Suprapubic skin (tissue), 4 donors: ENCODE measurements around the gene LPXN. TPM values are rescaled to one million over a fixed set of nuclear protein-coding genes. Genes with fewer than 3 reads are reported as not detected.

Source experiments
- DNase-seq, 2 donors: peaks; one replicate each; pipeline ENCODE4 v3.0.0-alpha.2; 2019; ENCODE audit warnings: low spot score in 2 of 2
- H3K27ac ChIP-seq: fragments of 200-600 bp; sonication (generic); one replicate; pipeline ENCODE4 v1.5.1; 2019
- H3K27me3 ChIP-seq: fragments of 200-600 bp; sonication (generic); one replicate; pipeline ENCODE4 v1.5.1; 2019
- H3K36me3 ChIP-seq: fragments of 200-600 bp; sonication (generic); one replicate; pipeline ENCODE4 v1.5.1; 2019
- H3K4me1 ChIP-seq: fragments of 200-600 bp; sonication (generic); one replicate; pipeline ENCODE4 v1.5.1; 2019
- H3K4me3 ChIP-seq: fragments of 200-600 bp; sonication (generic); one replicate; pipeline ENCODE4 v1.5.1; 2019; ENCODE audit warnings: mild to moderate bottlenecking
- H3K9me3 ChIP-seq: fragments of 200-600 bp; sonication (generic); one replicate; pipeline ENCODE4 v1.5.1; 2019
- EP300 ChIP-seq: sonication (generic); formaldehyde crosslinking; IDR thresholded peaks from one replicate; pipeline ENCODE4 v1.6.1; 2017; ENCODE audit warnings: antibody characterized with exemption
- POLR2A ChIP-seq, 2 donors: fragments of 450-650 bp; IDR thresholded peaks; one replicate each; pipeline ENCODE4 v1.6.1; 2017; ENCODE audit warnings: antibody characterized with exemption in 2 of 2, mild to moderate bottlenecking in 2 of 2, moderate library complexity in 2 of 2
- POLR2AphosphoS5 ChIP-seq, 3 donors: sonication (generic); formaldehyde crosslinking; IDR thresholded peaks; one replicate each; pipeline ENCODE4 v1.6.1; 2017; ENCODE audit warnings: antibody characterized with exemption in 3 of 3
- WGBS: methylation state at CpG from one replicate; pipeline ENCODE4 v1.1.5; 2018; 5-methylcytosine and 5-hydroxymethylcytosine counted together
- total RNA-seq, 4 donors: library from RNA; depleted of rRNA; stranded (reverse); fragments of >200 nt; gene quantifications; one replicate each; pipeline ENCODE4 v1.1.0, GENCODE V29; 2016
- TF ChIP-seq, protein P1 (sequence below), 2 donors: fragments of 200-600 bp in 1 of 2; fragments of 450-650 bp in 1 of 2; sonication (generic) in 1 of 2; IDR thresholded peaks; one replicate each; pipeline ENCODE4 v1.5.1; 2016 to 2019; ENCODE audit warnings: antibody characterized with exemption in 2 of 2, mild to moderate bottlenecking in 1 of 2, moderate library complexity in 1 of 2

Gene LPXN
- total RNA-seq, 4 donors from 2014 or later: 2.9 to 5.5 (median 4.0) TPM

DNA sequence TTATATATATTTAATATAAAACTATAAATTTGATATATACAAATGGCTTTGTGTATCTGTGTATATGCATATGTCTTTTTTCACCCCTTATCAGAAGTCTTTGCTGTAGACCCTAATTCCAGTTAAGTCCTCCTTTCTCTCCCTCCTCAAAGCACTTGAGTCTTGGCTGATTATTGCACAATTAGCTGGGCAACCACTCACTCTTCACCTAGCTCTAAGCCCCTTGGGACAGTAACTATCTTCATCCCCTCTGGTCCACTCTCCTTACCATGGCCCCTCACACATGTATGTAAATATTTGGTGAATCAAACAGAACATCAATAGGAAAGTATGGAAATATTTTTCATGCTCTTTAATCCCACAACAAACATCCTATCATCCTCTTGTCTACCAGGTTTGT, 66.8 kb downstream of the LPXN start:
- H3K36me3 ChIP-seq: no peaks in the 10 kb centered on the region
- H3K27ac ChIP-seq: no peak overlapping the region
- no peaks in the 10 kb centered on the region for H3K4me1 ChIP-seq
- TF ChIP-seq, protein P1, sequence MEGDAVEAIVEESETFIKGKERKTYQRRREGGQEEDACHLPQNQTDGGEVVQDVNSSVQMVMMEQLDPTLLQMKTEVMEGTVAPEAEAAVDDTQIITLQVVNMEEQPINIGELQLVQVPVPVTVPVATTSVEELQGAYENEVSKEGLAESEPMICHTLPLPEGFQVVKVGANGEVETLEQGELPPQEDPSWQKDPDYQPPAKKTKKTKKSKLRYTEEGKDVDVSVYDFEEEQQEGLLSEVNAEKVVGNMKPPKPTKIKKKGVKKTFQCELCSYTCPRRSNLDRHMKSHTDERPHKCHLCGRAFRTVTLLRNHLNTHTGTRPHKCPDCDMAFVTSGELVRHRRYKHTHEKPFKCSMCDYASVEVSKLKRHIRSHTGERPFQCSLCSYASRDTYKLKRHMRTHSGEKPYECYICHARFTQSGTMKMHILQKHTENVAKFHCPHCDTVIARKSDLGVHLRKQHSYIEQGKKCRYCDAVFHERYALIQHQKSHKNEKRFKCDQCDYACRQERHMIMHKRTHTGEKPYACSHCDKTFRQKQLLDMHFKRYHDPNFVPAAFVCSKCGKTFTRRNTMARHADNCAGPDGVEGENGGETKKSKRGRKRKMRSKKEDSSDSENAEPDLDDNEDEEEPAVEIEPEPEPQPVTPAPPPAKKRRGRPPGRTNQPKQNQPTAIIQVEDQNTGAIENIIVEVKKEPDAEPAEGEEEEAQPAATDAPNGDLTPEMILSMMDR (IDR thresholded peaks at IDR 0.05): no peak
- TF ChIP-seq POLR2A (IDR thresholded peaks at IDR 0.05) (no peak), EP300 (no peak), POLR2AphosphoS5 (IDR thresholded peaks at IDR 0.05) (no peak)
- H3K4me3 ChIP-seq: no peak overlapping the region
- DNase-seq: no peak
- H3K9me3 ChIP-seq: no peaks in the 10 kb centered on the region
- H3K27me3 ChIP-seq: no peaks in the 10 kb centered on the region

DNA sequence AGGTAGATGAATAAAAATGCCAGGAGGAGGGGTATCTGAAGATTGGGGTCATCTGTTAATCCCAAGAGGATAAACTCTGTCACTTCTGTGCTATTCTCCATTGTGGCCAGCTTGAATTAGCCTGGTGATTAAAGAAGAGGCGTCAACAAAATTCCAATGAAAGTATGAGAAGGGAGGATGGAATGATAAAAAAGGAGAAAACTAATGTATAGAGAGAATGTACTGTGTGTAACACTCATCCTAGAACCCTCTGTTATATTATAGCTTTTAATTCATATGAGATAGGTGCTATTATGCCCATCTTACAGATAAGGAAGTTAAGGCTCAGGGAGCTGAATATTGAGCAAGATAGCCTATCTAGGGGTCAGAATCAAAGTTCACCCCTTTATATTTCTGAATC, 67.7 kb downstream of the LPXN start, which contains the start of gene OR5B21:
Gene OR5B21, minus strand, starts transcription at position 101 of the 400 bp plus-strand sequence. Its CDS starts 0 bp downstream, at position 101.
- no peak for DNase-seq
- TF ChIP-seq, protein P1 (IDR thresholded peaks at IDR 0.05): no peak
- no peak for TF ChIP-seq POLR2A (IDR thresholded peaks at IDR 0.05)
- TF ChIP-seq EP300: no peak
- no peak for TF ChIP-seq POLR2AphosphoS5 (IDR thresholded peaks at IDR 0.05)
- Histone ChIP-seq H3K27me3 (no peaks in the 10 kb centered on the region), H3K4me1 (no peaks in the 10 kb centered on the region), H3K36me3 (no peaks in the 10 kb centered on the region), H3K9me3 (no peaks in the 10 kb centered on the region), H3K27ac (no peak within 1 kb of the TSS), H3K4me3 (no peak within 1 kb of the TSS)
- WGBS: 97% methylated on average over 1 of the region's 1 CpG

DNA sequence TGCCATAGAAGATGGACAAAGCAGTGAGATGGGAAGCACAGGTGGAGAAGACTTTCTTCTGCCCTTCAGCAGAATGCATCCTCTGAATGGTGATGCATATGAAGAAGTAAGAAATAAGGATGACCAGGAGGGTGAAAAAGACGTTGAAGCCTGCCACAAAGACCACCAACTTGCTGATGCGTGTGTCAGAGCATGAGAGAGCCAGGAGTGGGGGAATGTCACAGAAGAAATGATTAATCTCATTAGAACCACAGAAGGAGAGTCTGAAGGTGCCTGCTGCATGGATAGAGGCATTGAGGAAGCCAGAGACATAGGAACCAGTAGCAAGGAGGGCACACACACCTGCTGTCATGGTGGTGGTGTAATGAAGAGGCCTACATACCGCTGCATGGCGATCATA, 68.3 kb downstream of the LPXN start:
- TF ChIP-seq POLR2AphosphoS5 (IDR thresholded peaks at IDR 0.05) (no peak), POLR2A (IDR thresholded peaks at IDR 0.05) (no peak), EP300 (no peak)
- TF ChIP-seq, protein P1 (IDR thresholded peaks at IDR 0.05): no peak
- Histone ChIP-seq H3K27me3 (no peaks in the 10 kb centered on the region), H3K27ac (no peak overlapping the region), H3K36me3 (no peaks in the 10 kb centered on the region), H3K9me3 (no peaks in the 10 kb centered on the region), H3K4me3 (no peak overlapping the region), H3K4me1 (no peaks in the 10 kb centered on the region)
- no peak for DNase-seq
- 89% methylated on average over 4 of the region's 4 CpGs for WGBS

DNA sequence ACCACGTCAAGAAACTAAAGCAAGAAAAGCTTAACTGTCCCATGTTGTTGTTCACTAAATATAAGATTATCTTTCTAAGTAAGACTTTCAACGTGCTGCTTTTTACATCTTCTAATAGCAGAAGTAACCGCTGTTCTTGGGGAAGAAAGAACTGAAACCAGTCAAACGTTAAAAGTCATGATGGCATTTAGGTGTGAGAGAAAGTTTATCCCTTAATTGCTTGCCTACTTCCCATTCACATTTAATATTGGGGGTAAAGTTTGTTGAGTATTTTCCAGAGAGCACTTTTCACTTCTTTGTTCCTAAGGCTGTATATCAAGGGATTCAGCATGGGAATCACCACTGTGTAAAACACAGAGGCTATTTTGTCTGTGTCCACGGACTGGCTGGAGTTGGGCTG, 68.7 kb downstream of the LPXN start:
- Histone ChIP-seq H3K36me3 (no peaks in the 10 kb centered on the region), H3K27ac (no peak overlapping the region), H3K4me1 (no peaks in the 10 kb centered on the region), H3K27me3 (no peaks in the 10 kb centered on the region), H3K4me3 (no peak overlapping the region), H3K9me3 (no peaks in the 10 kb centered on the region)
- TF ChIP-seq POLR2A (IDR thresholded peaks at IDR 0.05) (no peak), EP300 (no peak), POLR2AphosphoS5 (IDR thresholded peaks at IDR 0.05) (no peak)
- TF ChIP-seq, protein P1 (IDR thresholded peaks at IDR 0.05): no peak
- DNase-seq: no peak
- WGBS: 75% methylated on average over 5 of the region's 5 CpGs

DNA sequence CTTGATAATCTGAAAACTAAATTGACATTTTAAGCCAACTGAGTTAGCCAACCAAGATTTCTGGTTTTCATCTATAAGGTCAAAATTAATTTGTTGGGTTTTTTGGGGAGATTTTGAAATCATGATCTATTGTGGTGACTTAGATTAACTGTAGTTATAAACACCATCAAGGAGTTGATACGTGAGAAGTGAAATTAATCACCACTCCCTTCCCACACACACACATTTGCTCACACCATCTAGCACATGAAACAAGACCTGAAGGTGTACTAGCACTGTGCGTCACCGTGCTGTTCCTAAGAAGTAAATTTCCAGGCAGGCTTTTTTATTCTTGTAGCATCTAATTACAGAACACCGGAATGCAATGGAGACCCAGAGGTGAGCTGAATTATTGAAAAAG, 69.8 kb downstream of the LPXN start:
- TF ChIP-seq, protein P1 (IDR thresholded peaks at IDR 0.05): no peak
- TF ChIP-seq POLR2AphosphoS5 (IDR thresholded peaks at IDR 0.05) (no peak), EP300 (no peak), POLR2A (IDR thresholded peaks at IDR 0.05) (no peak)
- 85% methylated on average over 4 of the region's 4 CpGs for whole genome bisulfite sequencing
- no peaks in the 10 kb centered on the region for H3K4me1 ChIP-seq

More for the DNA sequence above, 69.8 kb downstream of the LPXN start:
- H3K27me3 ChIP-seq: no peaks in the 10 kb centered on the region
- no peak for DNase-seq
- no peak overlapping the region for H3K4me3 ChIP-seq
- H3K27ac ChIP-seq: no peak overlapping the region
- H3K36me3 ChIP-seq: no peaks in the 10 kb centered on the region
- no peaks in the 10 kb centered on the region for H3K9me3 ChIP-seq
